HG03039 (cell line): Measurements from ENCODE around the gene NRCAM.
A peak's percentile ranks its signal among the peaks of the same experiment; 100 is the strongest.
"Not testable (repeated sequence)": the region's sequence is repeated elsewhere in the genome, so short reads cannot be mapped to it uniquely, and the experiment has no call there.

Experiments
- ATAC-seq: cut with Tn5 transposase; IDR thresholded peaks from one replicate; pipeline ENCODE4 v1.9.1; 2021; ENCODE audit warnings: mild to moderate bottlenecking, moderate library complexity; ENCODE audit not compliant: unreplicated experiment

The NRCAM gene

GRCh38 chr7:108286290-108286904 is 169.8 kb downstream of the NRCAM start:
- ATAC-seq, result no peak

GRCh38 chr7:108285778-108286177 is 170.5 kb downstream of the NRCAM start:
- no peak for ATAC-seq

- no peak for ATAC-seq
Observed at GRCh38 chr7:108285003-108285368, 171.2 kb downstream of the NRCAM start.

GRCh38 chr7:108284349-108285002 is 171.8 kb downstream of the NRCAM start:
- ATAC-seq, result peak; percentile 76

GRCh38 chr7:108283252-108283651 is 173.0 kb downstream of the NRCAM start:
- no peak for ATAC-seq

GRCh38 chr7:108282427-108282996 is 173.7 kb downstream of the NRCAM start:
- ATAC-seq, result no peak

GRCh38 chr7:108280136-108280535 is 176.1 kb downstream of the NRCAM start:
- no peak for ATAC-seq

GRCh38 chr7:108278776-108279175 is 177.5 kb downstream of the NRCAM start:
- ATAC-seq, result no peak

- ATAC-seq, result no peak
Observed at GRCh38 chr7:108278281-108278680, 178.0 kb downstream of the NRCAM start.

- not testable (repeated sequence) for ATAC-seq
Observed at GRCh38 chr7:108274447-108274846, 181.8 kb downstream of the NRCAM start.

GRCh38 chr7:108272891-108273290 is 183.3 kb downstream of the NRCAM start:
- not testable (repeated sequence) for ATAC-seq

GRCh38 chr7:108270385-108271015 is 185.7 kb downstream of the NRCAM start:
- no peak for ATAC-seq

GRCh38 chr7:108268200-108268820 is 187.9 kb downstream of the NRCAM start:
- no peak for ATAC-seq

- ATAC-seq, result no peak
Observed at GRCh38 chr7:108267615-108268014, 188.6 kb downstream of the NRCAM start.

- no peak for ATAC-seq
Observed at GRCh38 chr7:108266491-108266890, 189.7 kb downstream of the NRCAM start.

GRCh38 chr7:108266035-108266434 is 190.2 kb downstream of the NRCAM start:
- no peak for ATAC-seq

- no peak for ATAC-seq
Observed at GRCh38 chr7:108265007-108265406, 191.2 kb downstream of the NRCAM start.

GRCh38 chr7:108263425-108263824 is 192.8 kb downstream of the NRCAM start:
- ATAC-seq, result no peak

GRCh38 chr7:108261560-108262255 is 194.5 kb downstream of the NRCAM start:
- ATAC-seq, result no peak

GRCh38 chr7:108259447-108259846 is 196.8 kb downstream of the NRCAM start:
- ATAC-seq, result not testable (repeated sequence)

GRCh38 chr7:108257954-108258353 is 198.3 kb downstream of the NRCAM start:
- ATAC-seq, result no peak
